A549 (cell line): ENCODE data around the gene KRTAP4-2. TPM values are rescaled to one million over a fixed set of nuclear protein-coding genes. Genes with fewer than 3 reads are reported as not detected.

Experiments used
- ATAC-seq, 2 experiments: fragments of 200-7000 bp in 1 of 2; fragments of >200 bp in 1 of 2; cut with Nextera tagmentation in 1 of 2; cut with Tn5 transposase in 1 of 2; 3 replicates each; pipeline versions ENCODE4 v1.8.0 to v1.9.1; 2018 to 2020; ENCODE audit warnings: mild to moderate bottlenecking in 1 of 2, moderate library complexity in 1 of 2
- CTCF ChIA-PET: fragments of 300-600 bp; sonication (Branson Sonifier 250); formaldehyde crosslinking; extraction: SDS; loops from one replicate; lab custom pipeline; 2021; ENCODE audit warnings: antibody characterized with exemption, inconsistent platforms; lab: Yijun Ruan, JAX
- POLR2A ChIA-PET: fragments of 350-600 bp; formaldehyde crosslinking; extraction: SDS; loops from one replicate; lab custom pipeline; 2021; ENCODE audit warnings: antibody characterized with exemption, inconsistent platforms; lab: Yijun Ruan, JAX
- DNase-seq, 2 experiments: peaks; one replicate each; pipeline versions ENCODE4 v3.0.0 to v3.0.0-alpha.2; 2011 to 2016; ENCODE audit warnings: low read depth in 1 of 2, low spot score in 1 of 2
- FAIRE-seq: peaks from 2 replicates; lab custom pipeline; 2011; peaks lifted over from hg19 to GRCh38; lab: Jason Lieb, UNC
- H3K27ac ChIP-seq, 2 experiments: fragments of >200 bp; sonication (Bioruptor Twin); formaldehyde crosslinking; 3 replicates each; pipeline ENCODE4 v1.5.1; 2016 to 2017
- H3K4me1 ChIP-seq: fragments of >200 bp; sonication (Bioruptor Twin); formaldehyde crosslinking; 3 replicates; pipeline ENCODE4 v1.6.1; 2016
- H3K4me2 ChIP-seq: fragments of >200 bp; sonication (Bioruptor Twin); formaldehyde crosslinking; 3 replicates; pipeline ENCODE4 v1.6.1; 2016
- H3K4me3 ChIP-seq: fragments of >200 bp; sonication (Bioruptor Twin); formaldehyde crosslinking; 3 replicates; pipeline ENCODE4 v1.5.1; 2016
- H3K9me3 ChIP-seq: fragments of >200 bp; sonication (Bioruptor Twin); formaldehyde crosslinking; 3 replicates; pipeline ENCODE4 v1.6.1; 2016
- ATOH8 ChIP-seq: fragments of 250-450 bp; sonication (Bioruptor Pico); IDR thresholded peaks from 2 replicates; pipeline ENCODE4 v1.5.0; 2020; ENCODE audit warnings: low read depth, mild to moderate bottlenecking, moderate library complexity
- CBX8 ChIP-seq: fragments of 200-600 bp; sonication (generic); IDR thresholded peaks from 2 replicates; pipeline ENCODE4 v1.6.1; 2016
- CEBPB ChIP-seq, 2 experiments: fragments of >200 bp in 1 of 2; sonication (Bioruptor Twin) in 1 of 2; formaldehyde crosslinking in 1 of 2; IDR thresholded peaks; 2 replicates each; pipeline ENCODE4 v1.6.1; 2012 to 2016
- CHD4 ChIP-seq: fragments of 200-600 bp; sonication (generic); IDR thresholded peaks from 2 replicates; pipeline ENCODE4 v1.6.1; 2016; ENCODE audit warnings: antibody characterized with exemption, mild to moderate bottlenecking, borderline replicate concordance
- CTCF ChIP-seq: fragments of >200 bp; sonication (Bioruptor Twin); formaldehyde crosslinking; IDR thresholded peaks from 3 replicates; pipeline ENCODE4 v1.5.1; 2016
- EHMT2 ChIP-seq: fragments of 200-600 bp; sonication (generic); IDR thresholded peaks from 2 replicates; pipeline ENCODE4 v1.6.1; 2016; ENCODE audit warnings: antibody characterized with exemption, low read depth, mild to moderate bottlenecking, moderate library complexity
- FOSL2 ChIP-seq, 2 experiments: fragments of 450-650 bp in 1 of 2; fragments of >200 bp in 1 of 2; sonication (Bioruptor Twin) in 1 of 2; formaldehyde crosslinking; IDR thresholded peaks; 2 replicates each; pipeline versions ENCODE4 v1.5.0 to v1.6.1; 2016 to 2020; ENCODE audit warnings: mild to moderate bottlenecking in 1 of 2, moderate library complexity in 1 of 2
- GATA3 ChIP-seq: IDR thresholded peaks from 2 replicates; pipeline ENCODE4 v1.6.1; 2012; ENCODE audit warnings: borderline replicate concordance
- HES2 ChIP-seq: fragments of >200 bp; sonication (Bioruptor Twin); formaldehyde crosslinking; IDR thresholded peaks from 2 replicates; pipeline ENCODE4 v1.6.1; 2016
- HEYL ChIP-seq: fragments of 250-450 bp; sonication (Bioruptor Pico); IDR thresholded peaks from 2 replicates; pipeline ENCODE4 v1.8.0; 2021; ENCODE audit warnings: mild to moderate bottlenecking, moderate library complexity
- HOXB5 ChIP-seq: fragments of 250-450 bp; sonication (Bioruptor Pico); IDR thresholded peaks from 2 replicates; pipeline ENCODE4 v1.5.0; 2020; ENCODE audit warnings: mild to moderate bottlenecking, moderate library complexity
- MAFK ChIP-seq: fragments of 450-650 bp; IDR thresholded peaks from 2 replicates; pipeline ENCODE4 v1.6.1; 2014; ENCODE audit not compliant: partially characterized antibody
- MAZ ChIP-seq: fragments of 150-350 bp; IDR thresholded peaks from 2 replicates; pipeline ENCODE4 v1.6.1; 2014; ENCODE audit warnings: antibody characterized with exemption, low read depth, low read length, borderline replicate concordance
- MYC ChIP-seq: IDR thresholded peaks from 2 replicates; pipeline ENCODE4 v1.6.1; 2012; ENCODE audit warnings: mild to moderate bottlenecking, inconsistent platforms, low read length, improper control_type of control experiment, borderline replicate concordance
- NFE2L2 ChIP-seq: fragments of 150-350 bp; conservative IDR thresholded peaks from 2 replicates; pipeline ENCODE4 v1.6.1; 2014; ENCODE audit warnings: low read length
- NR3C1 ChIP-seq: fragments of >200 bp; sonication (Bioruptor Twin); formaldehyde crosslinking; IDR thresholded peaks from 3 replicates; pipeline ENCODE4 v1.6.1; 2017
- RARB ChIP-seq: fragments of 250-450 bp; sonication (Bioruptor Pico); IDR thresholded peaks from 2 replicates; pipeline ENCODE4 v1.8.0; 2021; ENCODE audit warnings: mild to moderate bottlenecking, moderate library complexity
- RCOR1 ChIP-seq: fragments of 150-350 bp; IDR thresholded peaks from 2 replicates; pipeline ENCODE4 v1.6.1; 2014; ENCODE audit warnings: antibody characterized with exemption, low read length, low read depth
- REST ChIP-seq: fragments of 200-600 bp; sonication (generic); IDR thresholded peaks from 2 replicates; pipeline ENCODE4 v1.6.1; 2016; ENCODE audit warnings: antibody characterized with exemption, mild to moderate bottlenecking, moderate library complexity
- RFX5 ChIP-seq: fragments of 450-650 bp; IDR thresholded peaks from 2 replicates; pipeline ENCODE4 v1.7.1; 2014; ENCODE audit warnings: antibody characterized with exemption, mild to moderate bottlenecking, moderate library complexity
- SMC3 ChIP-seq: fragments of >200 bp; sonication (Bioruptor Twin); formaldehyde crosslinking; IDR thresholded peaks from 3 replicates; pipeline ENCODE4 v1.6.1; 2018; ENCODE audit warnings: inconsistent platforms
- SREBF2 ChIP-seq: fragments of 450-650 bp; IDR thresholded peaks from 2 replicates; pipeline ENCODE4 v1.6.1; 2014; ENCODE audit warnings: mild to moderate bottlenecking, moderate library complexity
- ZC3H11A ChIP-seq: fragments of 450-650 bp; IDR thresholded peaks from 2 replicates; pipeline ENCODE4 v1.6.1; 2014; ENCODE audit warnings: antibody characterized with exemption, mild to moderate bottlenecking
- ZSCAN20 ChIP-seq: fragments of 250-450 bp; sonication (Bioruptor Pico); IDR thresholded peaks from 2 replicates; pipeline ENCODE4 v1.8.0; 2022; ENCODE audit warnings: mild to moderate bottlenecking, moderate library complexity
- WGBS: methylation state at CpG from one replicate; pipeline ENCODE4 v1.1.6; 2017; ENCODE audit errors: missing lambda C conversion rate; 5-methylcytosine and 5-hydroxymethylcytosine counted together
- polyA plus RNA-seq, 4 experiments: library from polyadenylated mRNA; depleted of rRNA in 3 of 4; stranded (reverse); fragments of >200 nt; fragmentation: RNase III in 1 of 4; extraction: RNeasy Plus Mini Kit Qiagen cat#74134 plus additional on column Dnase treatment in 1 of 4; gene quantifications; 2 replicates in 3 of 4; 3 replicates in 1 of 4; pipeline ENCODE4 v1.2.3, GENCODE V29; 2011 to 2017
- TF ChIP-seq, protein P1 (sequence below): fragments of 450-650 bp; IDR thresholded peaks from 2 replicates; pipeline ENCODE4 v1.6.1; 2014; ENCODE audit warnings: antibody characterized with exemption
- TF ChIP-seq, protein P2 (sequence below): fragments of 250-450 bp; sonication (Bioruptor Pico); IDR thresholded peaks from 2 replicates; pipeline ENCODE4 v1.5.0; 2021; ENCODE audit warnings: mild to moderate bottlenecking, moderate library complexity, borderline replicate concordance

Gene KRTAP4-2
- polyA plus RNA-seq, 2 of the 4 experiments (the other 2 are of a cell fraction), result not detected

DNA sequence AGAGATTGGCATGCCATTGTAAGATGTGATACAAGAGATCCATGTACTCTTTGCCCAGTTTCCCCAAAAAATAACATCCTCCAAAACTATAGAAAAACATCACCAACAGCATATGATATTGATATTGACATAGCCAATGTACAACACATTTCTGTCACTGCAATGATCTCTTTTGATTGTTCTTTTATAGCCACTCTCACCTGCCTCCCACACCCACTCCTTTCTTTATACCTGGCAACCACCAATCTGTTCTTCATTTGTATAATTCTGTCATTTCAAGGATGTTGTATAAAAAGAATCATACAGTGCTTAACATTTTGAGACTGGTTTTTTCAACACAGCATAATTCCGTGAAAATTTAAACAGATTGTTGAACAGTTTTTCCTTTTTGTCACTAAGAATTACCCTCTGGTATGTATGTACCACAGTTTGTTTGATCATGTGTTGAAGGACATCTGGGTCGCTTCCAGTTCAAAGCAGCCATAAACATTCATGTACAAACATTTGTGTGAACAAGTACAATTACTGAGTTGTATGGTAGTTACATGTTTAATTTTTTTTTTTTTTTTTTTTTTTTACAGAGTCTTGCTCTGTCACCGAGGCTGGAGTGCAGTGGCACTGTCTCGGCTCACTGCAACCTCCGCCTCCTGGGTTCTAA, 21.5 kb upstream of the KRTAP4-2 start:
- H3K9me3 ChIP-seq, result 0 out of 3 replicates have a peak, but pooled peaks cover 2% of the 10 kb centered on the region
- FAIRE-seq (peak; percentile 65), ATAC-seq (no peak), DNase-seq (no peak)
- H3K27ac ChIP-seq, result no peak overlapping the region
- H3K4me1 ChIP-seq, result no peaks in the 10 kb centered on the region
- no peak overlapping the region for H3K4me3 ChIP-seq
- ChIA-PET POLR2A (no interaction called here), CTCF (no interaction called here)
- H3K4me2 ChIP-seq, result no peak overlapping the region
- TF ChIP-seq ZSCAN20 (CRISPR knock-in tag), result no peak
- TF ChIP-seq NR3C1, result no peak
- no peak for TF ChIP-seq HEYL
- TF ChIP-seq SMC3, result no peak
- TF ChIP-seq, protein P1, sequence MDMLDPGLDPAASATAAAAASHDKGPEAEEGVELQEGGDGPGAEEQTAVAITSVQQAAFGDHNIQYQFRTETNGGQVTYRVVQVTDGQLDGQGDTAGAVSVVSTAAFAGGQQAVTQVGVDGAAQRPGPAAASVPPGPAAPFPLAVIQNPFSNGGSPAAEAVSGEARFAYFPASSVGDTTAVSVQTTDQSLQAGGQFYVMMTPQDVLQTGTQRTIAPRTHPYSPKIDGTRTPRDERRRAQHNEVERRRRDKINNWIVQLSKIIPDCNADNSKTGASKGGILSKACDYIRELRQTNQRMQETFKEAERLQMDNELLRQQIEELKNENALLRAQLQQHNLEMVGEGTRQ, result no peak
- TF ChIP-seq HES2, result no peak
- no peak for TF ChIP-seq CHD4
- TF ChIP-seq SREBF2, result no peak
- no peak for TF ChIP-seq RCOR1
- TF ChIP-seq CEBPB (IDR thresholded peaks at IDR 0.05), result no peak
- no peak for TF ChIP-seq ATOH8 (CRISPR knock-in tag)
- no peak for TF ChIP-seq RFX5
- no peak for TF ChIP-seq ZC3H11A
- TF ChIP-seq FOSL2 (IDR thresholded peaks at IDR 0.05), result no peak
- no peak for TF ChIP-seq FOSL2 (CRISPR knock-in tag; IDR thresholded peaks at IDR 0.05)
- TF ChIP-seq RARB (CRISPR knock-in tag), result no peak
- no peak for TF ChIP-seq CBX8
- TF ChIP-seq CTCF, result no peak
- no peak for TF ChIP-seq MYC
- no peak for TF ChIP-seq REST
- TF ChIP-seq HOXB5 (CRISPR knock-in tag), result no peak
- 66% methylated on average over 5 of the region's 5 CpGs for WGBS

DNA sequence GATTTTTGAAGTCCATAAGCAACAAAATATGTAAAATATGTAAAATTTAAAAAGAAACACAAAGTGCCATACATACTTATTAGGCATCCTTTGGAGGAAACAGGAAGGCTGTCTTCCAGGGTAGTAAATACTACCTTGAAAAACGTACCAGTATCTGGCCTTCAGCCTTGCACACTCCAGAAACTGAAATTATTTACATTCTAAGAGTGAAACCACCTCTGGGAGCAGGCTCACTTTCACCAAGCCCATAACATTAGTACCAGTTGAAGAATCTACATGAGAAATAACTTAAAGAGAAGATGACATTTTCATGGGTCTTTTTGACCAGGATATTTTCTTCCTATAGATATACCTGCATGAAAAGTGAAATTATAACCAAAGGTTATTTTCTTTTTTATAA, 18.0 kb upstream of the KRTAP4-2 start:
- FAIRE-seq (no peak), ATAC-seq (no peak), DNase-seq (no peak)
- TF ChIP-seq CHD4 (no peak), MAFK (no peak), EHMT2 (no peak), GATA3 (no peak), NFE2L2 (no peak), MAZ (no peak)
- TF ChIP-seq, protein P2, sequence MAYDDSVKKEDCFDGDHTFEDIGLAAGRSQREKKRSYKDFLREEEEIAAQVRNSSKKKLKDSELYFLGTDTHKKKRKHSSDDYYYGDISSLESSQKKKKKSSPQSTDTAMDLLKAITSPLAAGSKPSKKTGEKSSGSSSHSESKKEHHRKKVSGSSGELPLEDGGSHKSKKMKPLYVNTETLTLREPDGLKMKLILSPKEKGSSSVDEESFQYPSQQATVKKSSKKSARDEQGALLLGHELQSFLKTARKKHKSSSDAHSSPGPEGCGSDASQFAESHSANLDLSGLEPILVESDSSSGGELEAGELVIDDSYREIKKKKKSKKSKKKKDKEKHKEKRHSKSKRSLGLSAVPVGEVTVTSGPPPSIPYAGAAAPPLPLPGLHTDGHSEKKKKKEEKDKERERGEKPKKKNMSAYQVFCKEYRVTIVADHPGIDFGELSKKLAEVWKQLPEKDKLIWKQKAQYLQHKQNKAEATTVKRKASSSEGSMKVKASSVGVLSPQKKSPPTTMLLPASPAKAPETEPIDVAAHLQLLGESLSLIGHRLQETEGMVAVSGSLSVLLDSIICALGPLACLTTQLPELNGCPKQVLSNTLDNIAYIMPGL (CRISPR knock-in tag), result no peak
- POLR2A ChIA-PET, result no interaction called here
- WGBS, result 19% methylated on average over 1 of the region's 1 CpG
- CTCF ChIA-PET, result no interaction called here
- Histone ChIP-seq H3K27ac (no peak overlapping the region), H3K4me2 (no peak overlapping the region), H3K4me3 (no peak overlapping the region), H3K9me3 (0 out of 3 replicates have a peak, but pooled peaks cover 2% of the 10 kb centered on the region), H3K4me1 (no peaks in the 10 kb centered on the region)
